ENCODE data around the gene GCA. TPM values are rescaled to one million over a fixed set of nuclear protein-coding genes. Genes with fewer than 3 reads are reported as not detected.

Gene GCA
- polyA plus RNA-seq, 1 donor from 2014 or later, result 45.3 TPM

DNA sequence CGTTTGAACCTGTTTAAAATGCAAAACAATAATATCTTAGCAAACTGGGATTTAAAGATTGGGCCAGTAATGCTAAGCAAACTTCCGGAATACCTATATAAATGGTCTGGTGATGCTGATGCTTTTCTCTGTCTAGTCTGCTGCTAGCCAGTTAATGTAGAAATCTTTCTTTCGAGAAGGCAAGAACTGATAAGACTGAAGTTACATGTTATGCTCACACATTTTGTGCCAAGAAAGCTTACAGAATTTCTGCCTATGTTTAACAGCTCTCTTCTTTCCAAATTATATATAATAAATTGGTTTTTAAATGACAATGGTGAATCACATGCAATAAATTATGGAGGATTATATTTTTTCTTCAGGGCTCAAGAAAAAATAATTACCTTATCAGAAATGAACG, 37.9 kb downstream of the GCA start:
- Histone ChIP-seq H3K36me3 (ENCODE audit: insufficient read depth, low read length) (peaks cover 7% of the 10 kb centered on the region), H4K20me1 (ENCODE audit: insufficient read depth) (no peaks in the 10 kb centered on the region), H3K27me3 (ENCODE audit: insufficient read depth, low read depth, low read length) (no peaks in the 10 kb centered on the region), H3K9me2 (ENCODE audit: insufficient read depth, low read length) (no peaks in the 10 kb centered on the region), H2AFZ (ENCODE audit: low read depth, low read length) (no peak overlapping the region), H3K79me2 (replicated peaks; ENCODE audit: insufficient read depth, low read length) (no peaks in the 10 kb centered on the region), H3K4me2 (ENCODE audit: low read length) (peak overlapping the region; percentile 32), H3K27ac (ENCODE audit: low read length) (peak overlapping the region; percentile 59), H3K9ac (ENCODE audit: low read length) (no peak overlapping the region), H3K9me3 (ENCODE audit: low read length) (no peaks in the 10 kb centered on the region), H3F3A (ENCODE audit: insufficient read depth, low read length, poor library complexity, severe bottlenecking) (no peaks in the 10 kb centered on the region), H3K4me3 (ENCODE audit: low read length) (peak overlapping the region; percentile 18)
- TF ChIP-seq EP300 (conservative IDR thresholded peaks at IDR 0.05; ENCODE audit: poor library complexity, severe bottlenecking), result no peak
- no peak for TF ChIP-seq MXI1 (conservative IDR thresholded peaks at IDR 0.05; ENCODE audit: poor library complexity, severe bottlenecking)
- TF ChIP-seq POLR2AphosphoS5 (IDR thresholded peaks at IDR 0.05), result no peak

DNA sequence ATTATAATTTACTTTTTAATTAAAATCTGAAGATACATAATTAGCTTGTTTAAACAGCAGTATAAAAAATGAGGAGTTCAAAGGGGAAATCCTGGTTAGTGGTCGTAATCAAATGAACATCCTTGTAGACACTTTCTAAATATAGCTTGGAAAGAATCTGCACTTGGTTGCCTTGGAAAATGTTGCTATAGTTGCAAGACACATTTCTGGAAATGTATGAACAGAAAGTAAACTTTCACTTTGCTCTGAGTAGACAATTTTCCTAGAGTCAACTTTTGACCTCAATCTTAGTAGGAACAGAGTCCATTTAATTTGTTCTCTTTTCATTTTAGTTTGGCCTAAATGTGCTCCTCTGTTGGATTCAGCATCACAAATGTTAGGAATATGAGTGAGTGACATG, 38.3 kb downstream of the GCA start:
- Histone ChIP-seq H4K20me1 (ENCODE audit: insufficient read depth) (no peaks in the 10 kb centered on the region), H3K27me3 (ENCODE audit: insufficient read depth, low read depth, low read length) (no peaks in the 10 kb centered on the region), H3K79me2 (replicated peaks; ENCODE audit: insufficient read depth, low read length) (no peaks in the 10 kb centered on the region), H3F3A (ENCODE audit: insufficient read depth, low read length, poor library complexity, severe bottlenecking) (no peaks in the 10 kb centered on the region), H3K4me2 (ENCODE audit: low read length) (peak overlapping the region; percentile 32), H3K4me3 (ENCODE audit: low read length) (peak overlapping the region; percentile 18), H3K9ac (ENCODE audit: low read length) (no peak overlapping the region), H3K27ac (ENCODE audit: low read length) (peak overlapping the region; percentile 59), H3K36me3 (ENCODE audit: insufficient read depth, low read length) (peaks cover 7% of the 10 kb centered on the region), H2AFZ (ENCODE audit: low read depth, low read length) (no peak overlapping the region), H3K9me2 (ENCODE audit: insufficient read depth, low read length) (no peaks in the 10 kb centered on the region), H3K9me3 (ENCODE audit: low read length) (no peaks in the 10 kb centered on the region)
- no peak for TF ChIP-seq EZH2 (IDR thresholded peaks at IDR 0.05; ENCODE audit: borderline replicate concordance, insufficient read depth, low read length, poor library complexity, severe bottlenecking)
- peak; percentile 27 for TF ChIP-seq EP300 (conservative IDR thresholded peaks at IDR 0.05; ENCODE audit: poor library complexity, severe bottlenecking)

DNA sequence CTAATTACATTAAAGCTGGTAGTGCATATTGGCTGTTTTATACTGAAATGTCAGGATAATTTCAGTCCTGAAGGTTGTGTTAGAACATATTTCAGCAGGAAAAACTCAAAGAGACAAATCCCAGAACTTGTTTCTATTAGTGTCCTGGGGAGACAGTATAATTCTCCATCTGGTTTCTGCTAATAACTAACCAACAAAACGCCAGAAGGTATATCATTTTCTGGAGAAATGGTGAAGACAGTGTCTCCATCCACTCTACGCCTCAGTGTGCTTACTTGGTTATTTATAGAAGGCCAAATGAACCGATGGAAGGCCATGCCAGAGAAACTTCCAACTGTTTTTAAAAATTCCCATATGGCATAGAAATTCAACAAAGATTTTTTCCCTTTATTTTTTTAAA, 41.6 kb downstream of the GCA start:
- Histone ChIP-seq H3K27me3 (ENCODE audit: insufficient read depth, low read depth, low read length) (no peaks in the 10 kb centered on the region), H2AFZ (ENCODE audit: low read depth, low read length) (no peak overlapping the region), H3K36me3 (ENCODE audit: insufficient read depth, low read length) (no peaks in the 10 kb centered on the region), H3K9me3 (ENCODE audit: low read length) (no peaks in the 10 kb centered on the region), H3K9me2 (ENCODE audit: insufficient read depth, low read length) (no peaks in the 10 kb centered on the region), H3K4me2 (ENCODE audit: low read length) (no peak overlapping the region), H3K27ac (ENCODE audit: low read length) (no peak overlapping the region), H3F3A (ENCODE audit: insufficient read depth, low read length, poor library complexity, severe bottlenecking) (no peaks in the 10 kb centered on the region), H3K79me2 (replicated peaks; ENCODE audit: insufficient read depth, low read length) (no peaks in the 10 kb centered on the region), H4K20me1 (ENCODE audit: insufficient read depth) (no peaks in the 10 kb centered on the region), H3K4me3 (ENCODE audit: low read length) (no peak overlapping the region), H3K9ac (ENCODE audit: low read length) (no peak overlapping the region)
- TF ChIP-seq MXI1 (conservative IDR thresholded peaks at IDR 0.05; ENCODE audit: poor library complexity, severe bottlenecking), result no peak
- TF ChIP-seq, protein P1, sequence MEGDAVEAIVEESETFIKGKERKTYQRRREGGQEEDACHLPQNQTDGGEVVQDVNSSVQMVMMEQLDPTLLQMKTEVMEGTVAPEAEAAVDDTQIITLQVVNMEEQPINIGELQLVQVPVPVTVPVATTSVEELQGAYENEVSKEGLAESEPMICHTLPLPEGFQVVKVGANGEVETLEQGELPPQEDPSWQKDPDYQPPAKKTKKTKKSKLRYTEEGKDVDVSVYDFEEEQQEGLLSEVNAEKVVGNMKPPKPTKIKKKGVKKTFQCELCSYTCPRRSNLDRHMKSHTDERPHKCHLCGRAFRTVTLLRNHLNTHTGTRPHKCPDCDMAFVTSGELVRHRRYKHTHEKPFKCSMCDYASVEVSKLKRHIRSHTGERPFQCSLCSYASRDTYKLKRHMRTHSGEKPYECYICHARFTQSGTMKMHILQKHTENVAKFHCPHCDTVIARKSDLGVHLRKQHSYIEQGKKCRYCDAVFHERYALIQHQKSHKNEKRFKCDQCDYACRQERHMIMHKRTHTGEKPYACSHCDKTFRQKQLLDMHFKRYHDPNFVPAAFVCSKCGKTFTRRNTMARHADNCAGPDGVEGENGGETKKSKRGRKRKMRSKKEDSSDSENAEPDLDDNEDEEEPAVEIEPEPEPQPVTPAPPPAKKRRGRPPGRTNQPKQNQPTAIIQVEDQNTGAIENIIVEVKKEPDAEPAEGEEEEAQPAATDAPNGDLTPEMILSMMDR (IDR thresholded peaks at IDR 0.05; ENCODE audit: poor library complexity, severe bottlenecking), result no peak
- TF ChIP-seq TAF1 (IDR thresholded peaks at IDR 0.05; ENCODE audit: low read depth), result no peak

GRCh38 chr2:162390801-162391200, 46.9 kb downstream of the GCA start:
- no peaks in the 10 kb centered on the region for H3K79me2 ChIP-seq (replicated peaks; ENCODE audit: insufficient read depth, low read length)
- H4K20me1 ChIP-seq (ENCODE audit: insufficient read depth), result no peaks in the 10 kb centered on the region
- no peak overlapping the region for H3K27ac ChIP-seq (ENCODE audit: low read length)
- H3K36me3 ChIP-seq (ENCODE audit: insufficient read depth, low read length), result no peaks in the 10 kb centered on the region
- TF ChIP-seq SMC3 (conservative IDR thresholded peaks at IDR 0.05; ENCODE audit: poor library complexity) (no peak), EZH2 (IDR thresholded peaks at IDR 0.05; ENCODE audit: borderline replicate concordance, insufficient read depth, low read length, poor library complexity, severe bottlenecking) (no peak), RAD21 (conservative IDR thresholded peaks at IDR 0.05) (no peak), MXI1 (conservative IDR thresholded peaks at IDR 0.05; ENCODE audit: poor library complexity, severe bottlenecking) (no peak), EP300 (conservative IDR thresholded peaks at IDR 0.05; ENCODE audit: poor library complexity, severe bottlenecking) (no peak), POLR2AphosphoS5 (IDR thresholded peaks at IDR 0.05) (no peak), TAF1 (IDR thresholded peaks at IDR 0.05; ENCODE audit: low read depth) (no peak)
- TF ChIP-seq, protein P1 (IDR thresholded peaks at IDR 0.05; ENCODE audit: poor library complexity, severe bottlenecking), result no peak
- TF ChIP-seq, protein P2, sequence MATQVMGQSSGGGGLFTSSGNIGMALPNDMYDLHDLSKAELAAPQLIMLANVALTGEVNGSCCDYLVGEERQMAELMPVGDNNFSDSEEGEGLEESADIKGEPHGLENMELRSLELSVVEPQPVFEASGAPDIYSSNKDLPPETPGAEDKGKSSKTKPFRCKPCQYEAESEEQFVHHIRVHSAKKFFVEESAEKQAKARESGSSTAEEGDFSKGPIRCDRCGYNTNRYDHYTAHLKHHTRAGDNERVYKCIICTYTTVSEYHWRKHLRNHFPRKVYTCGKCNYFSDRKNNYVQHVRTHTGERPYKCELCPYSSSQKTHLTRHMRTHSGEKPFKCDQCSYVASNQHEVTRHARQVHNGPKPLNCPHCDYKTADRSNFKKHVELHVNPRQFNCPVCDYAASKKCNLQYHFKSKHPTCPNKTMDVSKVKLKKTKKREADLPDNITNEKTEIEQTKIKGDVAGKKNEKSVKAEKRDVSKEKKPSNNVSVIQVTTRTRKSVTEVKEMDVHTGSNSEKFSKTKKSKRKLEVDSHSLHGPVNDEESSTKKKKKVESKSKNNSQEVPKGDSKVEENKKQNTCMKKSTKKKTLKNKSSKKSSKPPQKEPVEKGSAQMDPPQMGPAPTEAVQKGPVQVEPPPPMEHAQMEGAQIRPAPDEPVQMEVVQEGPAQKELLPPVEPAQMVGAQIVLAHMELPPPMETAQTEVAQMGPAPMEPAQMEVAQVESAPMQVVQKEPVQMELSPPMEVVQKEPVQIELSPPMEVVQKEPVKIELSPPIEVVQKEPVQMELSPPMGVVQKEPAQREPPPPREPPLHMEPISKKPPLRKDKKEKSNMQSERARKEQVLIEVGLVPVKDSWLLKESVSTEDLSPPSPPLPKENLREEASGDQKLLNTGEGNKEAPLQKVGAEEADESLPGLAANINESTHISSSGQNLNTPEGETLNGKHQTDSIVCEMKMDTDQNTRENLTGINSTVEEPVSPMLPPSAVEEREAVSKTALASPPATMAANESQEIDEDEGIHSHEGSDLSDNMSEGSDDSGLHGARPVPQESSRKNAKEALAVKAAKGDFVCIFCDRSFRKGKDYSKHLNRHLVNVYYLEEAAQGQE (IDR thresholded peaks at IDR 0.05; ENCODE audit: borderline replicate concordance), result no peak
- no peak overlapping the region for H3K4me2 ChIP-seq (ENCODE audit: low read length)
- no peaks in the 10 kb centered on the region for H3F3A ChIP-seq (ENCODE audit: insufficient read depth, low read length, poor library complexity, severe bottlenecking)
- no peaks in the 10 kb centered on the region for H3K9me2 ChIP-seq (ENCODE audit: insufficient read depth, low read length)
- H2AFZ ChIP-seq (ENCODE audit: low read depth, low read length), result no peak overlapping the region
- no peak overlapping the region for H3K4me3 ChIP-seq (ENCODE audit: low read length)
- no peaks in the 10 kb centered on the region for H3K9me3 ChIP-seq (ENCODE audit: low read length)
- H3K9ac ChIP-seq (ENCODE audit: low read length), result no peak overlapping the region
- no peaks in the 10 kb centered on the region for H3K27me3 ChIP-seq (ENCODE audit: insufficient read depth, low read depth, low read length)
